Ovary (tissue), 9 donors: ENCODE data around the gene FBXO38. TPM values are rescaled to one million over a fixed set of nuclear protein-coding genes. Genes with fewer than 3 reads are reported as not detected.

ENCODE experiments used
- DNase-seq, 5 donors: peaks; one replicate each; pipeline ENCODE4 v3.0.0-alpha.2; 2019 to 2020
- H3K27ac ChIP-seq, 2 donors: fragments of 200-600 bp; one replicate each; pipeline versions ENCODE4 v1.5.1 to v1.8.0; 2019 to 2022
- H3K27me3 ChIP-seq: fragments of 200-600 bp; one replicate; pipeline ENCODE4 v1.8.0; 2022
- H3K36me3 ChIP-seq: fragments of 200-600 bp; sonication (generic); one replicate; pipeline ENCODE4 v1.5.1; 2019
- H3K4me1 ChIP-seq: one replicate; pipeline ENCODE4 v1.8.1; 2013; ENCODE audit warnings: mild to moderate bottlenecking, moderate library complexity; ENCODE audit not compliant: insufficient read depth
- H3K4me3 ChIP-seq: fragments of 200-600 bp; sonication (generic); one replicate; pipeline ENCODE4 v1.5.1; 2017
- H3K9me3 ChIP-seq, 2 donors: fragments of 200-600 bp in 1 of 2; sonication (generic) in 1 of 2; one replicate each; pipeline versions ENCODE4 v1.5.1 to v1.8.1; 2013 to 2019; ENCODE audit warnings: mild to moderate bottlenecking in 1 of 2, moderate library complexity in 1 of 2
- EP300 ChIP-seq: sonication (generic); formaldehyde crosslinking; IDR thresholded peaks from one replicate; pipeline ENCODE4 v1.6.1; 2017; ENCODE audit warnings: antibody characterized with exemption
- POLR2A ChIP-seq: fragments of 450-650 bp; IDR thresholded peaks from one replicate; pipeline ENCODE4 v1.6.1; 2017; ENCODE audit warnings: antibody characterized with exemption, mild to moderate bottlenecking, moderate library complexity
- WGBS, 3 donors: extraction: QIAGEN DNeasy Blood & Tissue Kit in 1 of 3; methylation state at CpG; one replicate each; pipeline versions ENCODE4 v1.1.5 to v1.1.7; 2013 to 2017; 5-methylcytosine and 5-hydroxymethylcytosine counted together
- intact Hi-C, 4 donors: fragments of 100-400 bp; cut with DNase I; formaldehyde crosslinking; loops; one replicate each; pipeline versions ENCODE4 v1.11.0 to v1.15.1; 2022 to 2023
- polyA plus RNA-seq, 2 donors: library from polyadenylated mRNA; stranded (reverse); fragments of 200-250 nt in 1 of 2; fragments of 350-450 nt in 1 of 2; fragmentation: Illumina TruSeq in 1 of 2; extraction: RNeasy Lipid Tissue Mini Kit (QIAGEN cat#74804) in 1 of 2; gene quantifications; one replicate each; pipeline ENCODE4 v1.2.3, GENCODE V29; 2013 to 2014
- total RNA-seq, 7 donors: library from RNA; depleted of rRNA in 2 of 7; stranded (reverse); fragments of >200 nt in 2 of 7; fragmentation: NEBNext Ultra II Directional in 3 of 7; extraction: Animal tissue kit (Norgen Biotek cat#: 25700) in 3 of 7; gene quantifications; one replicate each; pipeline versions ENCODE4 v1.1.0 to v1.2.4, GENCODE V29; 2016 to 2023
- TF ChIP-seq, protein P1 (sequence below), 3 donors: fragments of 450-650 bp in 2 of 3; fragments of 200-600 bp in 1 of 3; IDR thresholded peaks; one replicate each; pipeline versions ENCODE4 v1.5.1 to v1.8.0; 2016 to 2022; ENCODE audit warnings: antibody characterized with exemption in 3 of 3, mild to moderate bottlenecking in 1 of 3
- donor health status: DM: no; HTN: no; CAD: no; lungs with moderate emphysema.
- donor health status: DM: no; HTN: no; CAD: no.
- donor health status: Bipolar disorder and iron deficiency.
- donor health status: DM: yes; HTN: yes; CAD: no.
- donor health status: DM: no; HTN: no; CAD: no.
- donor health status: DM: yes; HTN: yes; CAD: no.

Gene FBXO38
- total and polyA plus RNA-seq, 9 donors = 16.7 to 47.0 (median 36.2) TPM

GRCh38 chr5:148469501-148469935 lies 85.8 kb downstream of the FBXO38 start:
- Histone ChIP-seq H3K4me1 (no peaks in the 10 kb centered on the region), H3K36me3 (no peaks in the 10 kb centered on the region), H3K27ac (no peak overlapping the region), H3K4me3 (no peak overlapping the region), H3K27me3 (no peaks in the 10 kb centered on the region), H3K9me3 (no peaks in the 10 kb centered on the region)
- intact Hi-C loops = no loop called here
- 59 to 68% (median 62%) methylated on average over 4 of the region's 4 CpGs for WGBS, 3 donors
- DNase-seq = no peak
- TF ChIP-seq, protein P1, sequence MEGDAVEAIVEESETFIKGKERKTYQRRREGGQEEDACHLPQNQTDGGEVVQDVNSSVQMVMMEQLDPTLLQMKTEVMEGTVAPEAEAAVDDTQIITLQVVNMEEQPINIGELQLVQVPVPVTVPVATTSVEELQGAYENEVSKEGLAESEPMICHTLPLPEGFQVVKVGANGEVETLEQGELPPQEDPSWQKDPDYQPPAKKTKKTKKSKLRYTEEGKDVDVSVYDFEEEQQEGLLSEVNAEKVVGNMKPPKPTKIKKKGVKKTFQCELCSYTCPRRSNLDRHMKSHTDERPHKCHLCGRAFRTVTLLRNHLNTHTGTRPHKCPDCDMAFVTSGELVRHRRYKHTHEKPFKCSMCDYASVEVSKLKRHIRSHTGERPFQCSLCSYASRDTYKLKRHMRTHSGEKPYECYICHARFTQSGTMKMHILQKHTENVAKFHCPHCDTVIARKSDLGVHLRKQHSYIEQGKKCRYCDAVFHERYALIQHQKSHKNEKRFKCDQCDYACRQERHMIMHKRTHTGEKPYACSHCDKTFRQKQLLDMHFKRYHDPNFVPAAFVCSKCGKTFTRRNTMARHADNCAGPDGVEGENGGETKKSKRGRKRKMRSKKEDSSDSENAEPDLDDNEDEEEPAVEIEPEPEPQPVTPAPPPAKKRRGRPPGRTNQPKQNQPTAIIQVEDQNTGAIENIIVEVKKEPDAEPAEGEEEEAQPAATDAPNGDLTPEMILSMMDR (IDR thresholded peaks at IDR 0.05) = no peak
- no peak for TF ChIP-seq EP300
- no peak for TF ChIP-seq POLR2A

- Histone ChIP-seq H3K9me3 (no peaks in the 10 kb centered on the region), H3K27ac (no peak overlapping the region), H3K27me3 (no peaks in the 10 kb centered on the region), H3K36me3 (no peaks in the 10 kb centered on the region), H3K4me1 (no peaks in the 10 kb centered on the region), H3K4me3 (no peak overlapping the region)
- 72 to 83% (median 75%) methylated on average over 2 of the region's 2 CpGs for WGBS, 3 donors
- DNase-seq = no peak
- TF ChIP-seq, protein P1 (IDR thresholded peaks at IDR 0.05) = no peak
- no peak for TF ChIP-seq POLR2A
- intact Hi-C loops = no loop called here
These were observed 87.6 kb downstream of the FBXO38 start for GRCh38 chr5:148471379-148471778.

DNA sequence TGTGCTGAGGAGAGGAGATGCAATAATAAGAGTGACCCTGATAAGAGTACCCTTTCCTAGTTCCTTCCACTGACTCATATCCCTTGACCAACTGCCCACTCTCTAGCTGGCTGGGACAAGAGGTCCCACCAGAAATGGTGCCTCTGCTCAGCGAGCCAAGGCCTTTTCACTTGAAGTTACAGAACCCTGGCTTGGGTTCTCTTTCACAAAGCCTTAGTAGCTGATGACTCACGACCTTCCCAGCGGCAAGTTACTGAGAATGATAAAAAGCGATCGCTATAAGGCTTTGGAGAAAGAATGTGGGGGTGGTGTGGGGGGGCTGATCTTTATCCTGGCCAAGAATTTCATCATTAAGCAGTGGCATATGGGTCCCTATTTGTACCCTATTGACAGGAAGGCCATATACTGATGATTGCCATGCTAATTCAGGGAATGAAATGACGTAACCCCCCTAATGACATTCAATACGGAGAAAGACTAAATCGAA lies 90.3 kb downstream of the FBXO38 start:
- H3K27ac ChIP-seq = no peak overlapping the region
- no peak for DNase-seq
- no peaks in the 10 kb centered on the region for H3K27me3 ChIP-seq
- H3K36me3 ChIP-seq = no peaks in the 10 kb centered on the region
- no peaks in the 10 kb centered on the region for H3K9me3 ChIP-seq
- WGBS, 3 donors = 79 to 82% (median 81%) methylated on average over 8 of the region's 8 CpGs
- intact Hi-C loops = no loop called here
- no peaks in the 10 kb centered on the region for H3K4me1 ChIP-seq
- TF ChIP-seq EP300 = no peak
- TF ChIP-seq, protein P1 (IDR thresholded peaks at IDR 0.05) = no peak
- no peak overlapping the region for H3K4me3 ChIP-seq

DNA sequence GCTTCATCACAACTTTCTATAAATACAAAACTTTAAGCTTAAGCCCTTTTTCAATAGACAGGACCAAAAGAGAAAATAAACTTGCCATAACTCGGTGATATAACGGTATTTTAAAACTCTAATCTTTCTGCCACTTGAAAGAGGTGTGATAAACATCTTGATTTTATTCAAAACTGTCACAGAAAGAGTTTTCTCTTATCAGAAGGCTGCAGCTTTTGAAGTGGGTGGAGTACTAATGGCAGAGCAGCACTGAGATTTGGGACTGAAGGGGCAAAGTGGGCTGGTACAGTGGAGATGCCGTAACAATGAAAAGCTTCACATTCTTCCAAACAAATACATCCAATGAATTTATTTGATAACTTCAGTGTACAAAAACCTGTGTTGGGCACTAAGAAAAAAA lies 92.5 kb downstream of the FBXO38 start:
- H3K27me3 ChIP-seq = no peaks in the 10 kb centered on the region
- H3K4me1 ChIP-seq = no peaks in the 10 kb centered on the region
- TF ChIP-seq, protein P1 (IDR thresholded peaks at IDR 0.05) = no peak
- TF ChIP-seq EP300 (no peak), POLR2A (no peak)

More for the DNA sequence above, 92.5 kb downstream of the FBXO38 start:
- H3K4me3 ChIP-seq = no peak overlapping the region
- no peak overlapping the region for H3K27ac ChIP-seq
- H3K36me3 ChIP-seq = no peaks in the 10 kb centered on the region
- 73 to 85% (median 78%) methylated on average over 3 of the region's 3 CpGs for WGBS, 3 donors
- no peaks in the 10 kb centered on the region for H3K9me3 ChIP-seq
- no peak for DNase-seq
- intact Hi-C loops = no loop called here
